ENCODE measurements around the gene PPP2R3B.
A peak's percentile ranks its signal among the peaks of the same experiment; 100 is the strongest.

The PPP2R3B gene

GRCh38 chrX:369563-370101 is 17.1 kb downstream of the PPP2R3B start:
- DNase-seq = no peak

GRCh38 chrX:368811-369562 is 17.7 kb downstream of the PPP2R3B start:
- no peak for DNase-seq

GRCh38 chrX:367866-368265 is 18.8 kb downstream of the PPP2R3B start:
- no peak for DNase-seq

GRCh38 chrX:367349-367748 is 19.4 kb downstream of the PPP2R3B start:
- DNase-seq = no peak

- no peak for DNase-seq
Observed at GRCh38 chrX:363621-364375, 22.9 kb downstream of the PPP2R3B start.

- no peak for DNase-seq
Observed at GRCh38 chrX:362937-363620, 23.6 kb downstream of the PPP2R3B start.

- no peak for DNase-seq
Observed at GRCh38 chrX:362351-362750, 24.4 kb downstream of the PPP2R3B start.

GRCh38 chrX:361231-362145 is 25.2 kb downstream of the PPP2R3B start:
- no peak for DNase-seq

GRCh38 chrX:360496-361150 is 26.1 kb downstream of the PPP2R3B start:
- DNase-seq = no peak

GRCh38 chrX:358651-359143 is 28.0 kb downstream of the PPP2R3B start:
- no peak for DNase-seq

GRCh38 chrX:357693-358471 is 28.8 kb downstream of the PPP2R3B start:
- peak; percentile 35 for DNase-seq

GRCh38 chrX:357035-357692 is 29.5 kb downstream of the PPP2R3B start:
- no peak for DNase-seq

- no peak for DNase-seq
Observed at GRCh38 chrX:356385-357034, 30.2 kb downstream of the PPP2R3B start.

GRCh38 chrX:355329-356050 is 31.2 kb downstream of the PPP2R3B start:
- no peak for DNase-seq

GRCh38 chrX:353566-354535 is 32.9 kb downstream of the PPP2R3B start:
- no peak for DNase-seq

GRCh38 chrX:352582-353314 is 34.0 kb downstream of the PPP2R3B start:
- no peak for DNase-seq

GRCh38 chrX:352181-352580 is 34.5 kb downstream of the PPP2R3B start:
- DNase-seq = no peak
